Measurements from ENCODE around the gene KIAA1671.
"Not testable (repeated sequence)": the region's sequence is repeated elsewhere in the genome, so short reads cannot be mapped to it uniquely, and the experiment has no call there.

KIAA1671 gene

DNA sequence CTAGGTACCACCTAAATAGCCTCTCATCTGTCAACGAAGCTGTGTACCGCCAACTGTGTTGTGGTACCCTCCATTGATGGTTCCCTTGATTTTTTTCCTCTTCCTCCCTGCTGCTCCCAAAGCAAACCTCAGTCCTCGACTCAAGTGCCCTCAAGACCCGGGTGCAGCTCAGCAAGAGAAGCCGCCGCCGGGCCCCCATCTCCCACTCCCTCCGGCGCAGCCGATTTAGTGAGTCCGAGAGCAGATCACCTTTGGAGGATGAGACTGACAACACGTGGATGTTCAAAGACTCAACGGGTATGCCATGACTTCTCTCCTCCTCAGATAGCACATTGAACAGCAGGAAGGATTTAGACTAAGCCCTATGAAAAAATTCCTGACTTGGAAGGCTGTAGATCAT lies 224.7 kb downstream of the KIAA1671 start:
- DNase-seq: no peak

DNA sequence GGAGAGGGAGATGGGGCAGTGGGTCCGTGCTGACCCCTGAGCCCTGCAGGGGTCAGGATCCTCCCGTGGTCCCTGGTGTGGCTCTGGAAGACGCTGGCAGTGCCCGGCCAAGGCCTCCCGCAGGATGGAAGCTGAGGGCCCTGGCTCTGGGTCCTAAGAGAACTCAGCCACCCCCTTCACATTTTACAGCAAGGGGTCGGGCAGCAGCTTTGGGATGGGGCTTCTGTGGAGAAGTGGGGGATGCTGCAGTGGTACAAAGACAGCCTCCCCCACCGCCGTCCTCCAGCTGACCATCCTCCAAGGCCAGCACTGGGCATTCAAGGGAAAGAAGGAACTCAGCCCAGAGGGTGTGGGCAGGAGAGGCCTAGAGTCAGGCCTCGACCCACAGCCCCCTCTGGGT lies 225.4 kb downstream of the KIAA1671 start:
- no peak for DNase-seq

DNA sequence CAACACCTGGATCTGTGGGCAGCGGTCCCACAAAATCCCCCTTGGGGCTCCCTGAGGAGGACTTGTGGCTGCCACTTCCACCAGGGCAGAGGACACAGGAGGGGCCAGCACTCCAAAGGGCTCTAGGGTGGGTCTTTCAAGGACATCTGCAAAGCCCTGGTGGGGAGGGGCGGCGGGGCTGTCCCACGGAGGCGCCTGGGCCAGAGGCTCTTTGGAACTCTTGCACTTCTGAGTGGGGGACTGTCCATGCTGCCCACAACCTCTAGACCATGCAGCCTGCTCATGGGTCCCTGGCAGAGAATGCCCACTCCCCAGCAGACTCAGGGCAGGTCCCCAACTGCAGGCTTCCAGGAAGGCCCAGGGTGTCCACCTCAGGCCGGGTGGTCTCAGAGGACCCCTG lies 225.8 kb downstream of the KIAA1671 start:
- not testable (repeated sequence) for DNase-seq

GRCh38 chr22:25178869-25179631 lies 226.5 kb downstream of the KIAA1671 start:
- DNase-seq: not testable (repeated sequence)

DNA sequence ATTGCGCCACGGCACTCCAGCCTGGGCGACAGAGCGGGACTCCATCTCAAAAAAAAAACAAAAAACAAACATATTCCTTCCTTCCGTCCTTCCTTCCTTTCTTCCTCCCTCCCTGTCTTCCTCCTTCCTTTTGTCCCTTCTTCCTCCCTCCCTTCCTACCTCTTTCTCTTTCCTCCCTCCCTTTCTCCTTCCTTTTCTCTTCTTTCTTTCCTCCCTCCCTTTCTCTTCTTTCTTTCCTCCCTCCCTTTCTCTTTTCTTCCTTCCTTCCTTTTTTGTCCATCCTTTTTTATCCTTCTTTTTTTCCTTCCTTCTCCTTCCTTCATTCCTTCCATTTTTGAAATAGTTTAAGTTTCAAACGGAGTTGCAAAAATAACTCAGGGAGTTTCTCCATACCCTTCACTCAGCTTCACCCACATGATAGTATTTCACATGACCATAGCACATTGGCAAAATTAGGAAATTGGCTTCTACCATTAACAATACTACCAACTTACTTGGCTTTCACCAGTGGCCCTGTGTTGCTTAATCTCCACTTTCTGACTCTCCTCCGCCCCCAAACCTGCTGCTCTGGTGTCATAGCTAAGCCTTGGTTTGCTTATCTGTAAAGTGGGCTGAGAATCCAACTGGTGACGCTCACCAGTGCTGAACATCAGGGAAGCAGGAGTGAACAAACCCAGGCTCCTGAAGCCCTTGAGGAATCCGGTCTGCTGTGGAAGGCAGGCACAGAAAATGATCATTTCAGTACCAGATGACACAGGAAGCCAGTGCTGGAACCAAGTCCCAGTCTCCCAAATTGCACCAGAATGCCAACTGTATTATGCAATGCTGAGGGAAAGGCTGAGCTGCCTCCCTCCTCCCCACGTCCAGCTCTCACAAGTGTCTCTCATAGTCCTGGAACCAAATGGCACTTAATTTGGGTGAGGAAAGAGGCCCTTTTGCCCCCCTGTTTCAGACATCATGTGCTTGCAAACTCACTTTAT lies 229.9 kb downstream of the KIAA1671 start:
- no peak for DNase-seq

- no peak for DNase-seq
Measured at GRCh38 chr22:25183949-25184619, 231.6 kb downstream of the KIAA1671 start.

DNA sequence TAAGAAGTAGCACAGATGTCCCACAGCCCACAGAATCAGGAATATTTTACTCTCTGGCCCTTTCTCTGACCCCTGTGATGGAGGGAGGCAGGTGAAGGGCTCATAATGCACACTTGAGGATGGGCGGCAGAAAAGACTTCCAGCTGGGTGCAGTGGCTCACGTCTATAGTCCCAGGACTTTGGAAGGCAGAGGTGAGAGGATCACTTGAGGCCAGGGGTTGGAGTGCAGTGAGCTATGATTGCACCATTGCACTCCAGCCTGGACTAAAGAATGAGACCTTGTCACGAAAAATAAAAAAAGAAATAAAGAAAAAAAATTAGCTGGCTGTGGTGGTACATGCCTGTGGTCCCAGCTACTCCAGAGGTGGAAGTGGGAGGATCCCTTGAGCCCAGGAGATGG lies 233.6 kb downstream of the KIAA1671 start:
- no peak for DNase-seq

DNA sequence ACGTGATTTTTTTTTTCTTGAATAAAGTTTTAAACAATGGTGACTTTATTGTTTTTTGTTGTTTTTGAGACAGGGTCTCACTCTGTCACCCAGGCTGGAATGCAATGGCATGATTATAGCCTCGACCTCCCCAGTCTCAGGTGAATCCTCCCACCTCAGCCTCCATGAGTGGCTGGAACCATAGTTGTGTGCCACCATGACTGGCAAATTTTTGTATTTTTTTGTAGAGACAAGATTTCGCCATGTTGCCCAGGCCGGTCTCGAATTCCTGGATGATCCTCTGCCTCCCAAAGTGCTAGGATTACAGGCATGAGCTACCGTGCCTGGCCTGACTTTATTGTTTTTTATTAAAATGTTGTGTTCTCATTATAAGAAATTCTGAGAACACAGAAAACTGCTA lies 235.0 kb downstream of the KIAA1671 start:
- DNase-seq: no peak

GRCh38 chr22:25192406-25192805 lies 239.9 kb downstream of the KIAA1671 start:
- DNase-seq: no peak

GRCh38 chr22:25193130-25193529 lies 240.6 kb downstream of the KIAA1671 start:
- no peak for DNase-seq

GRCh38 chr22:25193548-25193947 lies 241.0 kb downstream of the KIAA1671 start:
- DNase-seq: peak; percentile 37

- DNase-seq: no peak
Measured at GRCh38 chr22:25196326-25196725, 243.8 kb downstream of the KIAA1671 start.

GRCh38 chr22:25197340-25197739 lies 244.8 kb downstream of the KIAA1671 start:
- DNase-seq: peak; percentile 8

- DNase-seq: peak; percentile 40
Measured at GRCh38 chr22:25199731-25200520, 247.4 kb downstream of the KIAA1671 start, which contains the start of gene CRYBB3. Gene CRYBB3 (plus strand): TSS chr22:25199858. CDS start chr22:25201397, 1,539 bp downstream.

GRCh38 chr22:25200967-25201366 lies 248.5 kb downstream of the KIAA1671 start:
- DNase-seq: no peak

GRCh38 chr22:25201557-25202273 lies 249.2 kb downstream of the KIAA1671 start:
- no peak for DNase-seq

DNA sequence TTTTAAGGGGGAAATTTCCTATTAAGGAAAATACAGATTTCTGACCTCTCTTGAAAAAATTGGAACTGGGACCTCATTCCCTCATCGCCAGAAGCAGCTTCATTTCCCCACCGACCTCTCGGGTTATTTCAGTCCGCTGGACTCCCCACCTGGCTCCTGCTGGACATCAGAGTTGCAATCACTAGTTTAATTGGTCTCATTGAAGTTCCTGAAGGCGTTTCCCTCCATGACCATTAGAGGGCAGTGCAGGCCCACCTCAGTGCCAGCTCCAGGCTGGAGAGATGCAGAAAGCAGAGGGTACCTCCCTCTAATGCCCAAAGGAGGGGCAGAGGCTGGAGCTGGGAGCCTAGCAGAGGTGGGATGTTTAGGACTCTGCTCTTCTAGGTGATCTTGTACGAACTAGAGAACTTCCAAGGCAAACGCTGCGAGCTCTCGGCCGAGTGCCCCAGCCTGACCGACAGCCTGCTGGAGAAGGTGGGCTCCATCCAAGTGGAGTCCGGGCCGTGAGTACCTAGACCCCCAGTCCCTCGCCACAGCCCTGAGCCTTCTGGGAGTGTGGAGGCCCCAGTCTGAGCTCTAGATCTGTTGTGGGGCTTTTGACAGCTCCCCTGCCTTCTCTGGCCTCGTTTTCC lies 249.9 kb downstream of the KIAA1671 start:
- DNase-seq: peak; percentile 90

DNA sequence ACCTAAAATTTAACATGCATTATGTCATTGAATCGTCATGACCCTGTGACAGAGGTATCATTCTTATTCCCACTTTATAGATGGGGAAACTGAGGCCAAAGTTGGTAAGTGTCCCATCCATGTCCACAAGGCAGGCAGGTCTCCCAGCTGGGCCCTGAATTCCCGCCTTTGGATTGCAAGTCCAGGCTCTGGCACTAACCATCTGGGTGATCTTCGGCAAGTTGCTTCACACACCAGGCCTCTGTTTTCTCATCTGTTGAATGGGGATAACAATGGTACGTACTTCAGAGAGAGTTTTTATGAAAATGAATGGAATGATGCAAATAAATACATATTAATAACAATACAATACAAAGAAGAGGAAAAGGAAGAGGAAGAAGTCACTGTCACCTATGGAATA lies 250.6 kb downstream of the KIAA1671 start:
- no peak for DNase-seq

DNA sequence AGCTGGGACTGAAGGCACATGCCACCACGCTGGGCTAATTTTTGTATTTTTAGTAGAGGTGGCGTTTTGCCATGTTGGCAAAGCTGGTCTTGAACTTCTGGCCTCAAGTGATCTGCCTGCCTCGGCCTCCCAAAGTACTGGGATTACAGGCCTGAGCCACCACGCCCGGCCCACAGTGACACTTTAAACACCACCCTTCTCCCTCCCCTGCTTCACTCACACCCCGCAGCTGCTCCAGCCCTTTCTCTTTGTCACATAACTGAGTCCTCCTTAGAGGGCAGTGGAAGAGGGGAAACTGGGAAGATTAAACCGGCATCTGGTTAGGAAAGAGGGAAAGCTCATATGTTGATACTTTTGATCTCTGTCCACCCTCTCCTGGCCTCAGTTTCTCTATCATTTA lies 252.0 kb downstream of the KIAA1671 start:
- DNase-seq: not testable (repeated sequence)

GRCh38 chr22:25205847-25206246 lies 253.3 kb downstream of the KIAA1671 start:
- no peak for DNase-seq

- DNase-seq: no peak
Measured at GRCh38 chr22:25206998-25207397, 254.5 kb downstream of the KIAA1671 start.

Data from eye (tissue), 1 donor.